ENCODE data around the gene PPFIBP1. TPM values are rescaled to one million over a fixed set of nuclear protein-coding genes. Genes with fewer than 3 reads are reported as not detected.

PPFIBP1 gene
- total and polyA plus RNA-seq, 2 of the 8 experiments (the other 6 are each of a cell fraction or from before 2014, with no cell fraction given), result 7.7 to 31.3 TPM

GRCh38 chr12:27575090-27575761 lies 51.2 kb downstream of the PPFIBP1 start:
- H3K23ac ChIP-seq (ENCODE audit: insufficient read length), result no peak overlapping the region
- TF ChIP-seq TAF7 (optimal IDR thresholded peaks at IDR 0.05; ENCODE audit: borderline replicate concordance, low read depth, low read length) (no peak), BRCA1 (IDR thresholded peaks at IDR 0.05; ENCODE audit: low read depth, low read length) (no peak), SIN3A (conservative IDR thresholded peaks at IDR 0.05 in 1 of 2, IDR thresholded peaks at IDR 0.05 in 1 of 2; ENCODE audit: low read depth in 1 of 2, low read length in 2 of 2) (no peak)

More at GRCh38 chr12:27575090-27575761, 51.2 kb downstream of the PPFIBP1 start:
- POLR2A ChIA-PET (ENCODE audit: partially characterized antibody), result no interaction called here
- Histone ChIP-seq H3K27ac (ENCODE audit: low read depth, low read length) (no peak overlapping the region), H3K4me3 (ENCODE audit: extremely low read depth in 1 of 4, insufficient read depth in 2 of 4, low read depth in 3 of 4, low read length in 4 of 4) (no peak overlapping the region), H3K36me3 (ENCODE audit: control insufficient read depth in 2 of 4, insufficient read depth in 4 of 4, low read length in 3 of 4) (no peaks in the 10 kb centered on the region), H3K9ac (replicated peaks in 1 of 4; ENCODE audit: extremely low read depth in 1 of 4, low read depth in 3 of 4, low read length in 3 of 4) (no peak overlapping the region), H2BK120ac (replicated peaks; ENCODE audit: low read depth, low read length) (no peak overlapping the region), H4K91ac (replicated peaks; ENCODE audit: insufficient read length, low read length) (no peak overlapping the region), H2BK15ac (ENCODE audit: low read length) (no peak overlapping the region), H3K27me3 (replicated peaks in 1 of 4; ENCODE audit: control insufficient read depth in 3 of 4, extremely low read depth in 1 of 4, insufficient read depth in 3 of 4, low read length in 3 of 4) (no peaks in the 10 kb centered on the region), H3K4me1 (replicated peaks in 1 of 4; ENCODE audit: control insufficient read depth in 3 of 4, insufficient read depth in 4 of 4, low read length in 3 of 4) (no peaks in the 10 kb centered on the region), H2BK20ac (ENCODE audit: low read length) (no peak overlapping the region), H3K9me3 (ENCODE audit: insufficient read depth in 2 of 2, low read depth in 1 of 2, low read length in 1 of 2) (no peaks in the 10 kb centered on the region), H3K18ac (ENCODE audit: extremely low read depth, low read length) (no peak overlapping the region), H4K8ac (ENCODE audit: extremely low read depth, insufficient read depth, low read length) (no peak overlapping the region), H3K4me2 (ENCODE audit: insufficient read depth in 1 of 2, low read depth in 2 of 2, low read length in 2 of 2) (no peak overlapping the region), H3K14ac (ENCODE audit: insufficient read length) (no peak overlapping the region), H3K56ac (replicated peaks; ENCODE audit: insufficient read length, low read depth, low read length) (no peak overlapping the region), H3K79me2 (ENCODE audit: control insufficient read depth in 1 of 2, insufficient read depth in 2 of 2, low read length in 2 of 2) (0 out of 4 replicates have a peak, but pooled peaks cover 0 to 2% of the 10 kb centered on the region in 2 experiments), H3K4ac (replicated peaks; ENCODE audit: insufficient read length, low read depth, low read length) (no peak overlapping the region), H2AK5ac (ENCODE audit: low read depth, low read length) (no peak overlapping the region), H4K5ac (ENCODE audit: insufficient read length, low read depth, low read length) (no peak overlapping the region), H3K23me2 (ENCODE audit: low read depth, low read length) (no peaks in the 10 kb centered on the region), H3K79me1 (ENCODE audit: low read depth, low read length) (no peaks in the 10 kb centered on the region), H4K20me1 (replicated peaks in 1 of 2; ENCODE audit: control insufficient read depth in 1 of 2, insufficient read depth in 2 of 2, low read length in 2 of 2) (no peaks in the 10 kb centered on the region), H2BK12ac (ENCODE audit: low read depth, low read length) (no peak overlapping the region), H2AFZ (ENCODE audit: low read length) (no peak overlapping the region), H2BK5ac (ENCODE audit: low read depth, low read length) (no peak overlapping the region)
- no peak for DNase-seq (ENCODE audit: low read depth in 1 of 2, low spot score in 2 of 2)
- CTCF ChIA-PET (ENCODE audit: partially characterized antibody), result interaction anchor here (0.8 kb wide), 1 partner anchor 10 kb away, joined by 3 read pairs; no protein-coding TSS in a partner anchor
- FAIRE-seq, result no peak

Measured in H1 (cell line).